NCI-H2107 treated with DMSO at 0.1 percent for 48 hours (cell line): ENCODE data around the gene TTC21B.
"Not testable (repeated sequence)": the region's sequence is repeated elsewhere in the genome, so short reads cannot be mapped to it uniquely, and the experiment has no call there.

Experiments
- DNase-seq: peaks from one replicate; lab custom pipeline; 2025; ENCODE audit not compliant: unreplicated experiment; lab: John Stamatoyannopoulos, UW

TTC21B gene

DNA sequence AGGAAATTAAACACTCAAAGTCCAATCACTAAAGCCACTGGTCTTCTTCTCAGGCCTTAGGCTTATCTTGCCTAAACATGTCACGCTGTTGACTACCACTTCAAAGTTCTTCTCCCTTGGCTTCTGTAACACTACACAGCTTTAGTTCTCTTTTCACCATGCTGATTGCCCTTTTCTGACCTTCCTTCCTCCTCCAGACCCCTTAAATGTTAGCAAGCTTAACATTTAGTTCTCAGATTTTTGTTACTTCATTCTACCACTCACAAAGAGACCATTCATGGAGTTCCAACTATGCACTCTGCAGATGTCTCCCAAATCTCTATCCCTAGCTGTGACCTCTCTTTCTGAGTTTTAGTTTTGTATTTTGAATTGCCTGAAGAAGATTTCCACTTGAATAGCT lies 64.4 kb downstream of the TTC21B start:
- no peak for DNase-seq

GRCh38 chr2:165888171-165888570 lies 65.4 kb downstream of the TTC21B start:
- DNase-seq: no peak

- DNase-seq: peak; percentile 9
Measured at GRCh38 chr2:165886487-165887146, 67.0 kb downstream of the TTC21B start.

GRCh38 chr2:165877565-165878550 lies 75.7 kb downstream of the TTC21B start:
- no peak for DNase-seq

DNA sequence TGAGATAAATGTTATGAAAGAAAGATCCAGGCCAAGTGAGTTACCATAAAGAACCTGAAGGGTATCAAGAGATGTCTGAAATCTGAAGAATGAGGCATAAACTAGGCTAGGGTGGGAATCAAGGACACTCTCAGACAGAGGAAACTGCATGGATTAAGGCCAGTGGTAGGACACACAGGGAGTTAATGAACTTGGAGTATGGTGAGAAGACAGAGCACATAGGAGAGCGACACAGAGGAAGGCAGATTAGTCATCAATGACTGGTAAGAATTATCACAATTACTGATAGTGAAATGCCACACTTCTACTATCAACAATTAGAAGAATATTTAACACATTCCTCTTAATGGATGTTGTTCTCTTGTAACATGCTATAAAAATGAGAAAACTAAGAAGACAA lies 76.9 kb downstream of the TTC21B start:
- DNase-seq: no peak

GRCh38 chr2:165876269-165876668 lies 77.3 kb downstream of the TTC21B start:
- DNase-seq: no peak

DNA sequence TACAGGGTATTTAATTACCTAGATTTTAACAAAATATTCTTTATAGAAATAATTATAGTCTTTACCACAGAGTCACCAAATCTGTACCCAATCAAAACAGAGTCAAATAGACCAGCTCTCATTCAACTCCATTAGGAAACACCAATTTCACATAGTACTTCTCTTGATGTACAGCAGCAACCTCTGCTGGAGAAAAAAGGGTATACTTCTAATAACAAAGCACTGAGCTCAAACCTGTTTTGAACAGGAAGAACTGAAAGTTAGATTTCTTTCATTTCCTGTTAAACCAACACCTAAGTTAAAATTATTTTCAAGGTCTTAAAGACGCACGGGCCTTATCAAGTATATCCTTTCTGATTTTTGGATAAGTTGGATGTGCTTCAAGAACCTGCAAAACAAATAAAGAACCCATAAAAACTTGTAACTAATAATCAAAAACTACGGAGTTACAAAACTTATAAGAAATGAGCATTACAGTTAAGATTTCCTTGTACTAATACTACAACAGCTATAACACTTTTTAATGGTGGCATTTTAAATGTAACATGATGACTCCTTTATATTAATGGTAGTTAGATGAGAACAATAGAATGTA lies 79.0 kb downstream of the TTC21B start:
- peak; percentile 66 for DNase-seq

GRCh38 chr2:165872101-165872791 lies 81.3 kb downstream of the TTC21B start:
- no peak for DNase-seq

DNA sequence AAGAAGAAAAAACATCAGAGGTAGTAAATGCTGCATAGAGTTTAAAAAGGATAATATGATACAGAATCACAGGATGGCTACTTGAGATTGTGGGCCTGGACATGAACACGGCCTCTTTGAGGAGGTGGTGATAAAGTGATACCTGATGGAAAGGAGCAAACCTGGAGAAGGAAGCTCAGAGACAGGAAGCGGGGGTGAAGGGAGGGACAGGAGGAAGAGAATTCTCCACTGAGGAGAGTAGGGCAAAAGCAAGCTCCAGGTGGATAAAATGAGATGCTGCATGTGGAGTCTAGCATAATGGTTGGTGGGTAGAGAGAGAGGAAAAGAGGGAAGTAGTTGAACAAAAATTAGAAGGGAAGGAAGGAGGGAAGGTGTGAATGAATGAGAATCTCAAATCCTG lies 82.6 kb downstream of the TTC21B start:
- DNase-seq: no peak

DNA sequence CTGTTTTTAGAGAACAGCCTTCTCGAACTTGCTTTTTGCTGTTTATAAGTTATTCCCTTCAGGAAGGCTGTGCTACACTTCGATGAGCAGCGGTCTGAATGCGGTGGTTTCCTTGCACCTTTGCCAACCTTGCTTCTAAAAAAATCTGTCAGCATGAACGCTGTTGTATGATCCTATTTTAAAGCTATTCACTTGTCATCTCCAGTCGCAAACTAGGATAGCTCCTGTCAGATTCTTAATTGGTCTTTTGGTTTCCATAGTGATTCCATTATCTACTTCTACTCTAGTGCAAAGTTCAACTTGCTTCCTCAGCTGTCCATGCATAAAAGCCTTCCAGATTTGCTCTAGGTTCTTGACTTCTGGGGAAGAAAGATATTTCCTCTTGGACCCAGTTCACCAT lies 83.2 kb downstream of the TTC21B start:
- no peak for DNase-seq

GRCh38 chr2:165868211-165868610 lies 85.4 kb downstream of the TTC21B start:
- DNase-seq: peak; percentile 47

- no peak for DNase-seq
Measured at GRCh38 chr2:165864296-165864695, 89.3 kb downstream of the TTC21B start.

DNA sequence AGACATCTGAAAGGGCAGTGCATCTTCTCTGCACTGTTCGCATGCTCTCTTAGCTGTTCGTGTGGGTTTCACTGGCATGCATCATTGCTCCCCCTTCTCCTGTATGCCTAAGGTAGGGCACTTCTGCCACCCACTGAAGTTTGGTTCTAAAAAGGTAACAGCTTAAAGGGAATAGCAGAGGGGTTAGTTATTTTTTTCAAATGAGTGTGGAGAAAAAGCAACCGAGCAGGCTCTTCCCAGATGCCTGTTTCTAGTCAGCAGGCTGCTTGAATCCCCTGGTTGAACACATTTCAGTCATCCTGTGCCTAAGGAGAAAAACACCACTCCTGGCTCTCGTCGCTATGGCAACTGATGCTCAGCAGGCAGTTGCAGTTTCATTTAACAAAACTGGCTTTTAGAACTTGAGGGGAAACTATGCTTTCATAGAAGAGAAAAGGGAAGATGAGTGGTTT lies 89.7 kb downstream of the TTC21B start:
- no peak for DNase-seq

DNA sequence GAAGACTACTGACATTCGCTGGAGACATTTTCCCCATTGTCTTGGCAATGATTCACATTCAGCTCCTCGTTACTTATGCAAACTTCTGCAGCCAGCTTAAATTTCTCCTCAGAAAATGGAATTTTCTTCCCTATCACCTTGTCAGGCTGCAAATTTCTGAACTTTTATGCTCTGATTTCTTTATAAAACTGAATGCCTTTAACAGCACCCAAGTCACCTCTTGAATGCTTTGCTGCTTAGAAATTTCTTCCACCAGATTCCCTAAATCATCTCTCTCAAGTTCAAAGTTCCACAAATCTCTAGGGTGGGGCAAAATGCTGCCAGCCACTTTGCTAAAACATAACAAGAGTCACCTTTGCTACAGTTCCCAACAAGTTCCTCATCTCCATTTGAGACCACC lies 92.5 kb downstream of the TTC21B start:
- not testable (repeated sequence) for DNase-seq

- not testable (repeated sequence) for DNase-seq
Measured at GRCh38 chr2:165859723-165860122, 93.9 kb downstream of the TTC21B start.

- DNase-seq: no peak
Measured at GRCh38 chr2:165857876-165858275, 95.7 kb downstream of the TTC21B start.

DNA sequence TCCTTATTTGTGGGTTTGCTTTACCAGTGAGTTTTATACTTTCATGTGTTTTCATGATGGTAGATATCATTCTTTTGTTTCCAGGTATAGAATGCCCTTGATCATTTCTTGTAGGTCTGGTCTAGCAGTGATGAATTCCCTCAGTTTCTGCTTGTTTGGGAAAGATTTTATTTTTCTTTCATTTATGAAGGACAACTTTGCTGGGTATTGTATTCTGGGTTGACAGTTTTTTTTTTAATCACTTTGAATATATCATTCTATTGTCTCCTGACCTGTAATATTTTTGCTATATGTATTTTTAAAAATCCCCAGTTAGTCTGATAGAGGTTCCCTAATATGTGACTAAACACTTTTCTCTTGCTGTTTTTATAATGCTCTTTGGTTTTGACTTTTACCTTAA lies 101.2 kb downstream of the TTC21B start:
- DNase-seq: no peak

GRCh38 chr2:165847001-165847400 lies 106.6 kb downstream of the TTC21B start:
- no peak for DNase-seq

DNA sequence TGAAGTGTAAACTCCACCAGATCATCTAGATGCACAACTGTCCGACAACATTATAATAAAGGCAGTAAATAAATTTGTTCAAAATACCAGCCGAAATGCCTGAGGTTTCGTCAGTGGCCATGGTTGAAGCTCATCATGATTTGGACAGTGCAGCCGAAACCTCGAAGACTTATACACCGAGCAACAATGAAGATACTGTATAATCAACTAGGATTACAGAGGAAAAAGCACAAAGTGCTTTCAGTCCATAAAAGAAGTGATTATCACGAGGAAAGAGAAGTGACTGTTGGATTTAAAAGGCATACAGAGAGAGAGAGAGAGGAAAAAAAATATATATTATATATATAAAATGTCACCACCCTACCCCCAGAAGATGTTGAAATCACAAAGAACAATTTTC lies 107.5 kb downstream of the TTC21B start:
- DNase-seq: no peak

DNA sequence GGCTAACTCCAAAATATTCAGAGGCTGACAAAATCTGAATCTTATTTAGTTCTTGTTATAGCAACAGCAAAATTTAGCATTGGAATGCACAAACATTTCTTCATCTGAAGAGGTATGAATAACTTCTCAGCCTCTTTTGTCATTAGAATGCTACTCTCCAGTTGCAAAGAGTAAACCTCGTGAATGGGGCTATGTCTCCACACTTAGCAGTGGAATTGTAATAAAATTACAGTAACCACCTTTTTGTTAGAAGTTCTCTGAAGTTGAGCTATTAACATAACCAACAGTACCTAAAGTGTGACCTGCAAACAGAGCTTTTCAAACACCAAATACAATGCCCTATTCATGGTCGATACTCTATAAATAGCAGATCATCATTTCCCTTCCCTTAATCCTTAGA lies 109.4 kb downstream of the TTC21B start:
- DNase-seq: no peak

DNA sequence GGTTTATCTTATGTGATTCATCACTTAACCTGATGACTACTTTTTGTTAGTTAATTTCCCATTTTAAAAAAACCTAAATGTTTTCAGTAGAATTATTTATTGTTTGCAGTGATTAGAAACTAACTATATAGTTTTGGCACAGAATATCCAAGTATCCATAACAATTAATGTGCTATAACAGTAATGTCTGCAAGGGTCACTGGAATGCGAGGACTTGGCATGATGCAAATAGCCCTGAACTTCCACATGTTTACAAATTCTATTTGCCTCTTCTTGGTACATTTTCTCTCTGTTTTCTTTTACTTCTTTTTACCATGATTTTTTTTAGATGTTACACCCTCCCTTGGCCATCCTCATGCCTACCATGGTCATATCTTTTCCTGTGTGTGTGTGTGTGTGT lies 110.2 kb downstream of the TTC21B start:
- peak; percentile 91 for DNase-seq
